ENCODE data around the gene PEX6.

PEX6 gene

GRCh38 chr6:42932412-42932811, 46.6 kb downstream of the PEX6 start:
- Histone ChIP-seq H3K36me3 (replicated peaks; ENCODE audit: insufficient read depth, low read length) (peaks cover 5% of the 10 kb centered on the region; the same call in 1 of the 2 replicates), H3K4me3 (ENCODE audit: low read length) (no peak overlapping the region), H2AFZ (ENCODE audit: low read length) (no peak overlapping the region), H3K9ac (ENCODE audit: low read length) (no peak overlapping the region), H3K4me2 (ENCODE audit: low read depth, low read length) (no peak overlapping the region), H3K4me1 (ENCODE audit: low read length) (0 out of 2 replicates have a peak, but pooled peaks cover 4% of the 10 kb centered on the region), H3K27me3 (replicated peaks; ENCODE audit: insufficient read depth, low read length) (no peaks in the 10 kb centered on the region), H3K9me3 (replicated peaks; ENCODE audit: insufficient read depth, low read length) (no peaks in the 10 kb centered on the region), H3K9me2 (replicated peaks; ENCODE audit: insufficient read depth, low read length) (no peaks in the 10 kb centered on the region), H3K79me2 (ENCODE audit: low read length) (peaks cover 57% of the 10 kb centered on the region), H3F3A (ENCODE audit: insufficient read depth, low read length) (peaks cover 27% of the 10 kb centered on the region), H3K27ac (ENCODE audit: low read length) (no peak overlapping the region), H4K20me1 (ENCODE audit: insufficient read depth, low read length) (no peaks in the 10 kb centered on the region; the same call in 1 of the 2 replicates)
- TF ChIP-seq EZH2phosphoT487 (IDR thresholded peaks at IDR 0.05; ENCODE audit: low read length), result no peak
- TF ChIP-seq, protein P1, sequence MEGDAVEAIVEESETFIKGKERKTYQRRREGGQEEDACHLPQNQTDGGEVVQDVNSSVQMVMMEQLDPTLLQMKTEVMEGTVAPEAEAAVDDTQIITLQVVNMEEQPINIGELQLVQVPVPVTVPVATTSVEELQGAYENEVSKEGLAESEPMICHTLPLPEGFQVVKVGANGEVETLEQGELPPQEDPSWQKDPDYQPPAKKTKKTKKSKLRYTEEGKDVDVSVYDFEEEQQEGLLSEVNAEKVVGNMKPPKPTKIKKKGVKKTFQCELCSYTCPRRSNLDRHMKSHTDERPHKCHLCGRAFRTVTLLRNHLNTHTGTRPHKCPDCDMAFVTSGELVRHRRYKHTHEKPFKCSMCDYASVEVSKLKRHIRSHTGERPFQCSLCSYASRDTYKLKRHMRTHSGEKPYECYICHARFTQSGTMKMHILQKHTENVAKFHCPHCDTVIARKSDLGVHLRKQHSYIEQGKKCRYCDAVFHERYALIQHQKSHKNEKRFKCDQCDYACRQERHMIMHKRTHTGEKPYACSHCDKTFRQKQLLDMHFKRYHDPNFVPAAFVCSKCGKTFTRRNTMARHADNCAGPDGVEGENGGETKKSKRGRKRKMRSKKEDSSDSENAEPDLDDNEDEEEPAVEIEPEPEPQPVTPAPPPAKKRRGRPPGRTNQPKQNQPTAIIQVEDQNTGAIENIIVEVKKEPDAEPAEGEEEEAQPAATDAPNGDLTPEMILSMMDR (IDR thresholded peaks at IDR 0.05; ENCODE audit: low read length), result no peak
- DNase-seq, result no peak

GRCh38 chr6:42929821-42930360, 49.1 kb downstream of the PEX6 start:
- peak overlapping the region; percentile 92 for H3K4me3 ChIP-seq (ENCODE audit: low read length)
- H3K9me3 ChIP-seq (replicated peaks; ENCODE audit: insufficient read depth, low read length), result no peaks in the 10 kb centered on the region
- H3K9me2 ChIP-seq (replicated peaks; ENCODE audit: insufficient read depth, low read length), result no peaks in the 10 kb centered on the region
- peak overlapping the region; percentile 95 for H3K4me2 ChIP-seq (ENCODE audit: low read depth, low read length)
- H3K9ac ChIP-seq (ENCODE audit: low read length), result peak overlapping the region; percentile 92
- no peaks in the 10 kb centered on the region for H3K27me3 ChIP-seq (replicated peaks; ENCODE audit: insufficient read depth, low read length)
- peaks cover 46% of the 10 kb centered on the region for H3K79me2 ChIP-seq (ENCODE audit: low read length)
- TF ChIP-seq EZH2phosphoT487 (IDR thresholded peaks at IDR 0.05; ENCODE audit: low read length) (no peak), EZH2 (optimal IDR thresholded peaks at IDR 0.05; ENCODE audit: low read depth, low read length) (no peak)
- TF ChIP-seq, protein P1 (IDR thresholded peaks at IDR 0.05; ENCODE audit: low read length), result no peak
- H3K4me1 ChIP-seq (ENCODE audit: low read length), result 0 out of 2 replicates have a peak, but pooled peaks cover 4% of the 10 kb centered on the region
- peak overlapping the region; percentile 88 for H2AFZ ChIP-seq (ENCODE audit: low read length)
- H4K20me1 ChIP-seq (ENCODE audit: insufficient read depth, low read length), result no peaks in the 10 kb centered on the region; the same call in 1 of the 2 replicates
- peaks cover 5% of the 10 kb centered on the region; the same call in 1 of the 2 replicates for H3K36me3 ChIP-seq (replicated peaks; ENCODE audit: insufficient read depth, low read length)
- H3K27ac ChIP-seq (ENCODE audit: low read length), result peak overlapping the region; percentile 98
- peaks cover 27% of the 10 kb centered on the region for H3F3A ChIP-seq (ENCODE audit: insufficient read depth, low read length)
- DNase-seq, result peak; percentile 69

- H3K27ac ChIP-seq (ENCODE audit: low read length), result peak within 1 kb of the TSS; percentile 98
- peak within 1 kb of the TSS; percentile 92 for H3K9ac ChIP-seq (ENCODE audit: low read length)
- H3K9me3 ChIP-seq (replicated peaks; ENCODE audit: insufficient read depth, low read length), result no peaks in the 10 kb centered on the region
- H3K4me2 ChIP-seq (ENCODE audit: low read depth, low read length), result peak within 1 kb of the TSS; percentile 95
- TF ChIP-seq, protein P1 (IDR thresholded peaks at IDR 0.05; ENCODE audit: low read length), result no peak
- no peak for TF ChIP-seq EZH2phosphoT487 (IDR thresholded peaks at IDR 0.05; ENCODE audit: low read length)
- H3K4me1 ChIP-seq (ENCODE audit: low read length), result 0 out of 2 replicates have a peak, but pooled peaks cover 4% of the 10 kb centered on the region
- H3K4me3 ChIP-seq (ENCODE audit: low read length), result peak within 1 kb of the TSS; percentile 92
- H2AFZ ChIP-seq (ENCODE audit: low read length), result peak within 1 kb of the TSS; percentile 88
- peaks cover 2% of the 10 kb centered on the region; the same call in 1 of the 2 replicates for H3K36me3 ChIP-seq (replicated peaks; ENCODE audit: insufficient read depth, low read length)
- H4K20me1 ChIP-seq (ENCODE audit: insufficient read depth, low read length), result no peaks in the 10 kb centered on the region; the same call in 1 of the 2 replicates
- H3K27me3 ChIP-seq (replicated peaks; ENCODE audit: insufficient read depth, low read length), result no peaks in the 10 kb centered on the region
- peaks cover 27% of the 10 kb centered on the region for H3F3A ChIP-seq (ENCODE audit: insufficient read depth, low read length)
- peak; percentile 96 for DNase-seq
- H3K9me2 ChIP-seq (replicated peaks; ENCODE audit: insufficient read depth, low read length), result no peaks in the 10 kb centered on the region
- H3K79me2 ChIP-seq (ENCODE audit: low read length), result peaks cover 41% of the 10 kb centered on the region
Measured at GRCh38 chr6:42928986-42929820, 49.8 kb downstream of the PEX6 start, which contains the start of gene CNPY3. Gene CNPY3, plus strand, starts transcription at chr6:42929480. Its CDS starts 91 bp downstream, at chr6:42929571.

All from MM.1S (cell line).